Activated naive CD8-positive, alpha-beta T cell (primary cell): Measurements from ENCODE around the gene CEP41.
A peak's percentile ranks its signal among the peaks of the same experiment; 100 is the strongest.

ENCODE experiments used
- H3K27ac Mint-ChIP-seq: one replicate; pipeline ENCODE4 v1.8.0; 2021; ENCODE audit warnings: mixed read lengths
- H3K27me3 Mint-ChIP-seq: one replicate; pipeline ENCODE4 v1.8.0; 2021; ENCODE audit warnings: mixed read lengths
- H3K36me3 Mint-ChIP-seq: one replicate; pipeline ENCODE4 v1.8.0; 2021; ENCODE audit warnings: mixed read lengths
- H3K4me1 Mint-ChIP-seq: one replicate; pipeline ENCODE4 v1.8.0; 2021; ENCODE audit warnings: low read depth, mixed read lengths
- H3K4me3 Mint-ChIP-seq: one replicate; pipeline ENCODE4 v1.8.0; 2021; ENCODE audit warnings: mild to moderate bottlenecking, mixed read lengths
- H3K9me3 Mint-ChIP-seq: one replicate; pipeline ENCODE4 v1.8.0; 2021; ENCODE audit warnings: low read depth, mixed read lengths

The CEP41 gene

GRCh38 chr7:130440527-130441365 is at the start of gene CEP41:
CEP41 (minus strand) TSS chr7:130441016; CDS start chr7:130440966, 50 bp downstream.
- peak within 1 kb of the TSS; percentile 99 for H3K4me3 Mint-ChIP-seq
- H3K27ac Mint-ChIP-seq = peak within 1 kb of the TSS; percentile 99
- peaks cover 64% of the 10 kb centered on the region for H3K4me1 Mint-ChIP-seq
- no peaks in the 10 kb centered on the region for H3K9me3 Mint-ChIP-seq
- H3K27me3 Mint-ChIP-seq = no peaks in the 10 kb centered on the region
- peaks cover 4% of the 10 kb centered on the region for H3K36me3 Mint-ChIP-seq

GRCh38 chr7:130490311-130490791 is 49.5 kb upstream of the CEP41 start:
- peak overlapping the region; percentile 82 for H3K4me3 Mint-ChIP-seq
- no peak overlapping the region for H3K27ac Mint-ChIP-seq
- H3K9me3 Mint-ChIP-seq = no peaks in the 10 kb centered on the region
- H3K4me1 Mint-ChIP-seq = peaks cover 32% of the 10 kb centered on the region
- peaks cover 3% of the 10 kb centered on the region for H3K36me3 Mint-ChIP-seq
- peaks cover 4% of the 10 kb centered on the region for H3K27me3 Mint-ChIP-seq

- Mint-ChIP-seq H3K4me3 (no peak overlapping the region), H3K27me3 (peaks cover 4% of the 10 kb centered on the region), H3K4me1 (peaks cover 39% of the 10 kb centered on the region), H3K36me3 (peaks cover 3% of the 10 kb centered on the region), H3K27ac (no peak overlapping the region), H3K9me3 (no peaks in the 10 kb centered on the region)
Observed at GRCh38 chr7:130489140-130489983, 48.5 kb upstream of the CEP41 start.

GRCh38 chr7:130488392-130489139 is 47.8 kb upstream of the CEP41 start:
- peak overlapping the region; percentile 8 for H3K27ac Mint-ChIP-seq
- H3K4me3 Mint-ChIP-seq = no peak overlapping the region
- H3K9me3 Mint-ChIP-seq = no peaks in the 10 kb centered on the region
- H3K27me3 Mint-ChIP-seq = peaks cover 8% of the 10 kb centered on the region
- peaks cover 34% of the 10 kb centered on the region for H3K4me1 Mint-ChIP-seq
- peaks cover 3% of the 10 kb centered on the region for H3K36me3 Mint-ChIP-seq

GRCh38 chr7:130486954-130487436 is 46.2 kb upstream of the CEP41 start:
- Mint-ChIP-seq H3K36me3 (peaks cover 3% of the 10 kb centered on the region), H3K4me3 (peak overlapping the region; percentile 88), H3K9me3 (no peaks in the 10 kb centered on the region), H3K4me1 (peaks cover 28% of the 10 kb centered on the region), H3K27ac (peak overlapping the region; percentile 85), H3K27me3 (peaks cover 3% of the 10 kb centered on the region)

- Mint-ChIP-seq H3K36me3 (peaks cover 3% of the 10 kb centered on the region), H3K4me3 (peak overlapping the region; percentile 88), H3K4me1 (peaks cover 27% of the 10 kb centered on the region), H3K9me3 (no peaks in the 10 kb centered on the region), H3K27ac (peak overlapping the region; percentile 85), H3K27me3 (peaks cover 3% of the 10 kb centered on the region)
Observed at GRCh38 chr7:130486114-130486953, 45.5 kb upstream of the CEP41 start.

- Mint-ChIP-seq H3K27ac (peak overlapping the region; percentile 62), H3K4me3 (peak overlapping the region; percentile 88), H3K36me3 (peaks cover 3% of the 10 kb centered on the region), H3K9me3 (no peaks in the 10 kb centered on the region), H3K27me3 (peaks cover 3% of the 10 kb centered on the region), H3K4me1 (peaks cover 23% of the 10 kb centered on the region)
Observed at GRCh38 chr7:130485734-130486113, 44.9 kb upstream of the CEP41 start.

GRCh38 chr7:130483031-130483430 is 42.2 kb upstream of the CEP41 start:
- Mint-ChIP-seq H3K4me3 (no peak overlapping the region), H3K4me1 (peaks cover 23% of the 10 kb centered on the region)

GRCh38 chr7:130481898-130482297 is 41.1 kb upstream of the CEP41 start:
- Mint-ChIP-seq H3K27ac (no peak overlapping the region), H3K4me1 (peaks cover 18% of the 10 kb centered on the region), H3K27me3 (peaks cover 5% of the 10 kb centered on the region), H3K9me3 (peaks cover 3% of the 10 kb centered on the region), H3K36me3 (peaks cover 2% of the 10 kb centered on the region), H3K4me3 (no peak overlapping the region)

More at GRCh38 chr7:130483031-130483430, 42.2 kb upstream of the CEP41 start:
- H3K9me3 Mint-ChIP-seq = peaks cover 3% of the 10 kb centered on the region
- H3K27me3 Mint-ChIP-seq = peaks cover 5% of the 10 kb centered on the region
- peaks cover under 1% of the 10 kb centered on the region for H3K36me3 Mint-ChIP-seq
- H3K27ac Mint-ChIP-seq = no peak overlapping the region

GRCh38 chr7:130479716-130480400 is 39.0 kb upstream of the CEP41 start:
- H3K27ac Mint-ChIP-seq = no peak overlapping the region
- H3K4me3 Mint-ChIP-seq = no peak overlapping the region
- peaks cover 2% of the 10 kb centered on the region for H3K4me1 Mint-ChIP-seq
- H3K9me3 Mint-ChIP-seq = peaks cover 3% of the 10 kb centered on the region
- H3K27me3 Mint-ChIP-seq = peaks cover 5% of the 10 kb centered on the region
- H3K36me3 Mint-ChIP-seq = peaks cover 2% of the 10 kb centered on the region

GRCh38 chr7:130478991-130479390 is 38.2 kb upstream of the CEP41 start:
- Mint-ChIP-seq H3K4me1 (no peaks in the 10 kb centered on the region), H3K27ac (no peak overlapping the region), H3K36me3 (peaks cover 2% of the 10 kb centered on the region), H3K9me3 (peaks cover 3% of the 10 kb centered on the region), H3K27me3 (peaks cover 5% of the 10 kb centered on the region), H3K4me3 (no peak overlapping the region)

GRCh38 chr7:130476297-130477150 is 35.7 kb upstream of the CEP41 start:
- H3K36me3 Mint-ChIP-seq = peaks cover 2% of the 10 kb centered on the region
- no peak overlapping the region for H3K27ac Mint-ChIP-seq
- no peaks in the 10 kb centered on the region for H3K4me1 Mint-ChIP-seq
- H3K9me3 Mint-ChIP-seq = peaks cover 3% of the 10 kb centered on the region
- H3K27me3 Mint-ChIP-seq = peaks cover 2% of the 10 kb centered on the region
- H3K4me3 Mint-ChIP-seq = no peak overlapping the region
